CD4-positive, alpha-beta T cell treated with Interleukin-2 at 100 ng/mL for 4 hours (primary cell): ENCODE results near the gene ZNF629.

Experiments used
- DNase-seq: peaks from one replicate; pipeline ENCODE4 v3.0.0-alpha.2; 2020; ENCODE audit warnings: low spot score

Gene ZNF629

DNA sequence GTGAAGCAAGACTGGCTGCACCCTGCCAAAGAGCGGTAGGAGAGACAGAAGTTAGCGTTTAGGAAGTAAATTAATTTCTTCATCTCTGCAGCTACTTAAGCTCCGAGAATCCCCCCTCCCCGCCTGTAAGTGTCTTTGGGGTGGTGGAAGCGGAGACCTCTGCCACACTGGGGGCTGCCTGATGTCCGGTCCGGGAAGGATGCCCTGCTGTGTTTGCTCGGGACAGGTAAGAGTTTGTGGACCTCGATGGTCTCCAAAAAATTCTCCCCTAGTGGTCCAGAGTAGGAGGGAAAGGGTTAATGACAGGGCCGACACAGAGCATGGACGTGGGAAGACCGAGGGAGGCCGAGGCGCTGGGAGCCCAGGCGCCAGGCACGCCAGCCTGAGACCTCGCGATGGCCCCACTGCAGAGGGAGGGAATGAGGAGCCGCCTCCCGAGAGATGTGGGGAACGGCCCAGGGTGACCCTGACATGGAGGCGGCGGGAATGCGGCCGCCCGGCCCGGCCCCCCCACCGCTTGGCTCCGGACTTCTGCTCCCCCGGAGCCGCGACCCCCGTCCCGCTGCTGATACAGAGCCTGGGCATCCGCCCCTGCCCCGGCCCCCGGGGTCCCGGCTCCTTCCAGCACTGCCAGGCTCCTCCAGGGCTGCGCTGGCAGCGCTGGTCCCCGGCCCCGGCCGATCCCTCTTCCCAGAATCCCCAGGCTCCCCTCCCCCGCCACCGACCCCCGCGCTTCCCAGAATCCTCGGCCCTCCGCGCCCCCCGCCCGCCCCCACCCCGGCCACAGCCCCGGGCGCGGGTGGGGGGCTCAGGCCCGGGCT, 680 bp downstream of the ZNF629 start:
- DNase-seq, result no peak

DNA sequence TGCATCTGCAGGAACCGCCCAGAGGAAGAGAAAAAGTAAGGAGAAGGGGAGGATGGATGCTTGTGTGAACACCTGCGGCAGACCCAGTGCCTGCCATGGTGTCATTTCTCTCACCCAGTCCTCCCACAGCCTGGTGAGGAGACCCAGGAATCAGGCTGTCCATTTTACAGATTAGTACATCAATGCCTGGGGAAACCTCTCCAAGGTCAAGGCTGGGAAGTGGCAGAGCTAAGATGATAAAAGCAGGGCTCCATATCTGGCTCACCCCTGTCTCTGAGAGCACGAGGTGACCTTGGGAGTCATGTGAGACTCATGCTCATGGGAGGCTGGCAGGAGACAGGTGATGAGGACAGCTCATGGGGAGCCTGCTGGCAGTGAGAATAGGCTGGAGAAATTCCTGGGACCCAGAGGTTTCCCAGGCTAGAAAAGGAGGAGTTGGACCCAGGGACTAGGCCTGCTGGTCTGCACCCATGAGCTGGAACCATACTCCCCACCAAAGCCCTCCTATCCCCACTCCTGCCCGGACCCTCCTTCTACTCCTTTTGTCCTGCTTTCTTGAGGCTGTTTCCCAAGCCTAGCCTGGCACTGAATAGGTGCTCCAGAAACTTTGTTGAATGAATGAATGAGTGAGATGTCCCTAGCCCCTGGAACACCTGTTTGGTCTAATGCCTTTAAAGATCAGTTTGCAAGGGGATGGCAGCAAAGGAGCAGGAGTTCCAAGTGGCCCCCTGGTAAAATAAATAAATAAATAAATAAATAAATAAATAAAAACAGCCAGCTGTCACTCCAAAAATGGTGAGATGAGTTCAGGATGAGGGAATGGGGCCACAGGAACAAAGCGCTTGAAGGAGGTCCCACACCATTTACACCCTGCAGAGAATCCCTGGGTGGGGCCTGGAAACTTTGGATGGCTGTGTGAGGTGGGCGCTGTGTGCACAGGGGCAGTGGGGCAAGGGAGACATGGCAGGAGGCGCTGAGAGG, 1.6 kb downstream of the ZNF629 start:
- DNase-seq, result no peak

DNA sequence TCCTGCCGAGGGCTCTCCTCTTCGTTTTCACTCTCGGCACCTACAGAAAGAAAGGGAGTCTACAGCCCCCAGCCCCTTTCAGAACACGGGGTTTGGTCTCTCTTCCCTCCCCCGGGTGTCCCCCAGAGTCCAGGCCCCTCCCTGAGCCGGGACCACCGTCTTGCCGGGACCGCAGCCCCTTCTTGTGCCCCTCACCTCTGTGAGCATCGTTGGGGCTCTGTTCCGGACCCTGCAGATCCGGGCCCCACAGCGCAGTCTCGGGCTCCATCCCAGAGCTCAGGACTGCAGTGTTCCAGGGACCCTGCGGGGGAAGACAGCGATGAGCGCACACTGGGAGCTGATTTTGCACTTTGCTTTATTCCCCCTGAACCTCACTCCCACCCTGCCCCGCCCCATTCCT, 2.8 kb downstream of the ZNF629 start:
- no peak for DNase-seq

DNA sequence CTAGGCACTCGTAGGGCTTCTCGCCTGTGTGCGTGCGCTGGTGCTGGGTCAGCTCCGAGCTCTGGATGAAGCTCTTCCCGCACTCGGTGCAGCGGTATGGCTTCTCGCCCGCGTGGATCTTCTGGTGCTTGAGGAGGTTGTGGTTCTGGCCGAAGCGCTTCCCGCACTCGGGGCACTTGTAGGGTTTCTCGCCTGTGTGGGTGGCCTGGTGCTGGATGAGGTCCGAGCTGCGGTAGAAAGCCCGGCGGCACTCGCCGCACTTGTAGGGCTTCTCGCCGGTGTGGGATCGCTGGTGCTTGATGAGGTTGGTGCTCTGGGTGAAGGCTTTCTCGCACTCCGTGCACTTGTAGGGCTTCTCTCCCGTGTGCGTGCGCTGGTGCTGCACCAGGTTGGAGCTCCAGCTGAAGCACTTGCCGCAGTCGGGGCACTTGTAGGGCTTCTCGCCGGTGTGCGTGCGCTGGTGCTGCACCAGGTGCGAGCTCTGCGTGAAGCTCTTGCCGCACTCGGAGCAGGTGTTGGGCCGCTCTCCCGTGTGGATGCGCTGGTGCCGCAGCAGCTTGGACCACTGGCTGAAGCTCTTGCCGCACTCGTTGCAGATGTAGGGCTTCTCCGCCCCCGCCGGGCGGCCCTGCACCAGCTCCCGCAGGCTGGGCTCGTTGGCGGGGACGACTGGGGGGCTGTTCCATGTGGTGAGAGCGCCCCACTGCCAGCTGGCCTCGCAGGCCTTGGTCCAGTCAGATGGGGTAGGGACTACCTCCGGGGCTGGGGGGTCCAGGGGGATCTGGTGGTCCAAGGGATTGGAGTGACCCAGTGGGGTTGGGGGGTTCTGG, 3.5 kb downstream of the ZNF629 start:
- DNase-seq, result no peak

DNA sequence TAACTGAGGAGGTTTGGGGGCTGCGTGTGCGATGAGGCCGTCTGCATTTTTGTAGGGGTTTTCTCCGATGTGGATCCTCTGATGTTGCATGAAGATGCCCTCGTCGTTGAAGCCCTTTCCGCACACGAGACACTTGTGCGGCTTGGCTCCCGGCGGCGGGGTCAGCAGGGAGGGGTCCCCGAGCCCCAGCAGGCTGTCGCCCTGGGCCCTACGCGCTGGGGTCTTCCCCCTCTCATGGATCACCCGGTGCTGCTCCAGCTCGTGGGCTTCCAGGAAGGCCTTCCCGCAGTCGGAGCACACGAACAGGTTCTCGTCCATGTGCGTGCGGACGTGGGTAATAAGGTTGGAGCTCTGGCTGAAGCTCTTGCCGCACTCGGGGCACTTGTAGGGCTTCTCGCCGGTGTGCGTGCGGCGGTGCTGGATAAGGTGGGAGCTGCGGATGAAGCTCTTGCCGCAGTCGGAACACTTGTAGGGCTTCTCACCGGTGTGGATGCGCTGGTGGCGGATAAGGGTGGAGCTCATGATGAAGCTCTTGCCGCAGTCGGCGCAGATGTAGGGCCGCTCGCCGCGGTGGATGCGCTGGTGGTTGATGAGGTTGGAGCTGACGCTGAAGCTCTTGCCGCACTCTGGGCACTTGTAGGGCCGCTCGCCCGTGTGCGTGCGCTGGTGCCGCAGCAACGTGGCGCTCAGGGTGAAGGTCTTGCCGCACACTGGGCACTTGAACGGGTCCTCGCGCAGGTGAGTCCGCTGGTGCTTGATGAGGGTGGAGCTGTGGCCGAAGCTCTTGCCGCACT, 4.3 kb downstream of the ZNF629 start:
- no peak for DNase-seq

DNA sequence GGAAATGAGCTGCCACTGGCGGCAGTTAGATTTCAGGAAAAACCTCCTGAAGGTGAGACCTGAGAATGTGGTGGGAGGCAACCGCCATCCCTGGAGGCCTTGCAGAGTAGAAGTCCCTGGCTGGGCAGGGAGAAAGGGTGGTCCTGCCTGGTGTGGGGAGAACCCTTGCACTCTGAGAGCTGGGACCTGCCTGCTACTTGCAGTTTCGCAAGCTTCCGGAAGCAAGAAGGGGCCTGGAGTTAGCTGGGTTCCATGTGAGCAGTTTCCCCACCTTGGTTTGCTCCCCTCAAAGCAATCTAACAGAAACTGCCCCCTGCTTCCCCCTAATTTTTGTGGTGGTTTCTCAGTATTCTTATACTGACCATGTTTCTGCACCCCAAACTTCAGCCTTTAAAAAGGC, 6.5 kb downstream of the ZNF629 start:
- no peak for DNase-seq

DNA sequence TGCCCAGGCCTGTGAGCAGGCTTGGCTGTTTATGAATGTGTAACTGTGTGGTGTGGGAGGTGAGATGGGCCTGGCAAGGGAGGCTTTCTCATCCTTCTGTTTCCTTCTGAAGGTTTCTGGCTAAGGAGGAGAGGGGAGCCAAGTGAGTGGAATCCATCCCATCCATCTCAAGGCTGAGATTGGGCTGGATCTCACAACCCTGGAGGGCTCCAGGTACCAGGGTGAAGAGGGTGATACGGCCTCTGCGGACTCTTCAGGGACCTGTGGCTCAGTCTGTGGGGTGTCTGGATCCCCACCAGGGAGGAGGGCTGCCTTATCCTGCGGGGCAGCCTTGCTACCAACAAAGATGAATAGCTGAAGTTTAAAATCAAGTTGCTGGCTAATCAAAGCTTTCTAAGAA, 7.0 kb downstream of the ZNF629 start:
- no peak for DNase-seq

DNA sequence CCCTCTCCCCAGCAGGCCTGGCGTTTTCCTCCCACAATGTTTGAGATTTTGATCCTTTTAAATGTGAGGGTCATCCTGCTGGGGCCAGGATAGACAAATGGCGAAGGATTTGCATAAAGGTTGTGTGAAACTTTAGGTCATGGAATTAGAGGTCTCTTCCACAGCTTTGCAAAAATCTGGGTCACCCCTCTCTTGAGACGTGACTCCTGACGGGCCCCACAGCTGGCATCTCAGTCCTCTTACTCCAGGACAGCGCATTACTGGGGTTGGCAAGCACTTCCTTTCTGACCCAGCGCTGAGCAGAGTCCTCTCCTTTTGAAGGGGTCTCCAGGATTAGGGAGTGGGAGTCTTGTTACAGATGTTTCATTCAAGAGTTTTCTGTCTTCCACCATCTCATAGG, 7.4 kb downstream of the ZNF629 start:
- DNase-seq, result no peak

DNA sequence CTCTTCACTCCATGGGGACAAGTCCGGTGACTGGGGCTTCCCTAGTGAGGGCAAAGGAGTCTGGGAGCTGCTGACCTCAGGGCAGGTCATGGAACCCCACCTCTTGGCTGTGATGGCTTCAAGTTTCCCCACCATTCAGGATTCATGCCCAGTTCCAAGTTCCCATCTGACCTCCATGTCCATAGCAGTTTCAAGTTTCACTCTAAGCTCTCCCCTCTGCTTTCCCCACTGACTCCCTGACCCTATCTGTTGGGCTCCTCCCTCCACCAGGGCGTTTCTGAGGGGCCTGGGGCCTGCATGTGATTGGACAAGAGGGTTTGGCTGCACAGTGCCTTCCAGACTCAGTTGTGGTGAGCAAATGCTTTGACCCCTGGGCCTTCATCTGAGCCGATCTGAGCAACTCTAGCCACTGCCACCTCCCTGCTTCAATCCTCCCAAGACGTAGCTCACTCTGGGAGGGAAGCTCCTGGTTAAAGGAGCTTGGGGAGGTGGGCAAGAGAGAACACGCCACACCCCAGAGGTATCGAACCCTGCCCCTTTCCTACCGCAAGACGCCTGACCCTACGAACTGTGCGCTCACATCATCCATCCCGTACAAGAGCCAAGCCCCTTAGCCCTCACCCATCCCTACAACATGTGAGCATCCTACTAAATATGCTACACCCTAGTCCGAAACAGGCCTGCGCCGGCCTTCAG, 8.3 kb downstream of the ZNF629 start:
- DNase-seq, result no peak

DNA sequence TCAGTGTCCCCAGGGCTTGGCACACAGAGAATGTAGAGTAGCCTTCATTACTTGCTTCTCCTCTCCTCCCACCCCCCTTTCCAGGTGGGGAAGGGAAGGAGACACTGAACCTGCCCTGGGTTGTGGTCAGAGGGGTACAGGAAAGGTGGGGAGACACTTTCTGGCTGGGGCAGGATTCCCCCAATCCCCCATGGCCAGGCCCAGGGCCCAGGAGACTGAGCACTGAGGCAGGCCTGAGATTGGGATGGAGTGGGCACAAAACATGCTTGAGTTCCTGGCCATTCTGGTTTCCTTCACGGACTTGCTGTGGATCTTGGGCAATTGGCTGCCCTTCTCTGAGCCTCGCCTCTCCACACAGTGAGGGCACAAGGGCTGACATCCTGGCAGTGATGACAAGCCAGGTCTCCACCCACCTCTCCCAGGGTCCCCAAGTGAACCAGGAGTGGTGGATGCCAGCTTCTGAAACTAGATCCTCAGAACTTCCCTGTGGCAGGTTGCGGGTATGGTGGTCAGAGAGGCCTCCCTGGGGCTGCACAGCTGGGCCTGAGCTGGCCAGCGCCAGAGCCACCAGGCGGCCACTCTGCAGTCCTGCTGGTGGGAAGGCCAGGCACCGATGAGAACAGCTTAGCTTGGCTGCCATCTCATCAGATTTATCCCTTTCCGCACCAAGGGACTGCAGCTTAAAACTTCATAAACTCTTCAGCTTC, 9.3 kb downstream of the ZNF629 start:
- DNase-seq, result no peak

DNA sequence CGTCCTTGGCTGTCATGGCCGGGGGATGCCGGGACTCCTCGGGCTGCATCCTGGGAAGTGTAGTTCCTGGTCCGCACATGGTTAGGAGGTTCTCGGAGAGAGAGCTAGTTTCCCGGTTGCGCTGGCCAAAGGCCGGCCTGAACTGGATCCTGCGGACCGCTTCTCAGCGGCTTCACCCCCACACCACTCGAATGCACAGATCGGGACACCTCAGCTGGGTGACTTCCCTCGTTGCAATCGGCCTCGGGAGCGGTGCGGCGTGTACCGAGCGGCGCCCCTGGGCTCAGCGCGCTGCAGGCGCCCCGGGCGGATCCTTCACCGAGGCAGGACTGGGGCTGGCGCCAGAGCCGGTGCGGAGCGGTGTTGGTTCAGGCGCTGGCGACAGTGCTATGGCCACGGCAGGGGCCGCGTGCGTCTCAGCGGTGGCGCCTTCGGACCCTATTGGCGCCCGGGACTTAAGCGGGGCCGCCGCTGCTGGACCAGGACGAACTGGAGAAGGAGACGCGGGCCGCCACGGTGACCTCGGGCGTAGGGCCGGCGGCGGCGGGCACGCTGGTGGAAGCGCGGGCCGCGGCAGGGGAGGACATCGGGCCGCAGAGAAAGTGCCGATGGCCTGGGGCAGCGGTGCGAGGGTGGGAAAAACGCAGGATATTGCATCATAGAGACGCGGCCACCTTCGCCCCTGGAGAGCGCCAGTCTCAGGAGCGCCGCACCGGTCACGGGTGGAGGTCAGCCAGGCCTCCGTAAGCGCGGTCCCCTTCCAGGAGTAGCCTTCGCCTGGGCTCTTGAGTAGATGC, 11.4 kb downstream of the ZNF629 start:
- peak; percentile 43 for DNase-seq

DNA sequence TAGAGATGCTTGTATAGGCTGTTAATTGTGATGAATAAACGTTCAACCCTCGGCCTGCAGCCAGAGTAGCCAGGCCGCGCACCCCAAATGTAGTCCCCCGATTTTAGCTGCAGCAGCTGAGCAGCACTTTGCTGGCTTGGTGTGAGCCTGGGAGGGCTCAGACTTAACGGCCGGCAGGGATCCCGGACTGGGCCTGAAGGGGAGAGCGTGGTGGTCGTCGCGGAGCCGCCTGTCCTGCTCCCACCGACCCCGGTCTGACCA, 11.9 kb downstream of the ZNF629 start:
- DNase-seq, result no peak

DNA sequence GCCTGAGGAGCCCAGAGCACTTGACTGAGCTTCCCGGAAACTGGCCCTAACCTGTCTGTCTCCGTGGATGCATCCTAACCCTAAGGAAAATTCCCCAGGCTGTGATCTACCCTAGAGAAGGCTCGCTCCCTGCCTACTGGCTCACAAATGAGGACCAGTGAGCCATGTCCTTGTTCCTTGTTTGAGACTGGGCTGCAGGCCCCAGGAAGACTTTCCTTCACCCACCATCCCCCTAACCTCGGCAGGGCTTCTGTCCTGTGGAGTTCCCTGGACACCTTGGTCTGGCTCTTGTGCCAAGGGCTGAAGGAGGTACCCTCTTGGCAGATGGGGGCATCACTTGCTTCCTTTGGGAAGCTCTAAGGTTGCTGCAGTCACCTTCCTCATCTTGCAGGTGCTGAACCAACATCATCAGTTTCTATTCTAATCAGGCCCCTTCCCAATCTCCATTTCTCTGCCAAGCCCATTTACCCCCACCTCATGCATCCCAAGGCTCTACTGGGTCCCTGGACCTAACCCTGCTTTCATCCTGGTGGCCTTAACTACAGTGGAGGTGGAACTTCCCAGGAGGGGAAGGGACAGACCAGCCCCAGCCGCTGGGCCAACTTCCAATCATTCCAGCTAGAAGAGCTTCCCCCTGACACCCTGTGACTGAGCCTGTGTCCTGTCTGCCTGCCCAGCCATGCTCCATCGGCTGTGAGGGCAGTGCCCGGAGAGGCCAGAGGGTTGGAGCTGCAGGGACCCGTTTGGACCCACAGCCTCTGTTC, 12.5 kb downstream of the ZNF629 start:
- no peak for DNase-seq

DNA sequence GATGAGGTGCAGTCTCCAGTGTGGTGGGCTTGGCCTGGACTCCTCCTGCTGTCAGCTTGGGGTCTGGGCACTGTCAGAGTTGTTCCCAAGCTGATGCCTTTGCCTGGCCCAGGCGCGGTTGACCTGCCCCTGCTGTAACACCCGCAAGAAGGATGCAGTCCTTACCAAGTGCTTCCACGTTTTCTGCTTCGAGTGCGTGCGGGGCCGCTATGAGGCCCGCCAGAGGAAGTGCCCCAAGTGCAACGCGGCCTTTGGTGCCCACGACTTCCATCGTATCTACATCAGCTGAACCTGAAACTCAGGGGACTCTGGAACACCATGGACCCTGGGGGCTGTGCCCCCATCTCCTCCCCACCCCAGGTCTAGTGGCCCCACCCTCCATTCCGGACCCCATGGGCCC, 13.2 kb downstream of the ZNF629 start:
- no peak for DNase-seq

DNA sequence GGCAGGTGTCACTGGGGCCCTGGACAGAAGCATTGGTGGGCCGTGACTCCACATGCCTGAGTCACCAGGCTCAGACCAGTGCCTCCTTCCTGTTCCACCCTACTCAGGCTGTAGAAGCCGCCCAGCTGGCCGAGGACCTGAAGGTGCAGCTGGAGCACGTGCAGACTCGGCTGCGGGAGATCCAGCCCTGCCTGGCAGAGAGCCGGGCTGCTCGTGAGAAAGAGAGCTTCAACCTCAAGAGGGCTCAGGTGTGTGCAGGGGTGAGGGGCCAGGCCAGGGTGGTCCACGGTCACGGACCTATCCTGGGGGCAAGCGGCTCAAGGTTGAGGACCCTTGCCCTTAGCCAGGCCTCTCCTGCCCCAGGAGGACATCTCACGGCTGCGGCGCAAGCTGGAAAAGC, 15.3 kb downstream of the ZNF629 start:
- no peak for DNase-seq

DNA sequence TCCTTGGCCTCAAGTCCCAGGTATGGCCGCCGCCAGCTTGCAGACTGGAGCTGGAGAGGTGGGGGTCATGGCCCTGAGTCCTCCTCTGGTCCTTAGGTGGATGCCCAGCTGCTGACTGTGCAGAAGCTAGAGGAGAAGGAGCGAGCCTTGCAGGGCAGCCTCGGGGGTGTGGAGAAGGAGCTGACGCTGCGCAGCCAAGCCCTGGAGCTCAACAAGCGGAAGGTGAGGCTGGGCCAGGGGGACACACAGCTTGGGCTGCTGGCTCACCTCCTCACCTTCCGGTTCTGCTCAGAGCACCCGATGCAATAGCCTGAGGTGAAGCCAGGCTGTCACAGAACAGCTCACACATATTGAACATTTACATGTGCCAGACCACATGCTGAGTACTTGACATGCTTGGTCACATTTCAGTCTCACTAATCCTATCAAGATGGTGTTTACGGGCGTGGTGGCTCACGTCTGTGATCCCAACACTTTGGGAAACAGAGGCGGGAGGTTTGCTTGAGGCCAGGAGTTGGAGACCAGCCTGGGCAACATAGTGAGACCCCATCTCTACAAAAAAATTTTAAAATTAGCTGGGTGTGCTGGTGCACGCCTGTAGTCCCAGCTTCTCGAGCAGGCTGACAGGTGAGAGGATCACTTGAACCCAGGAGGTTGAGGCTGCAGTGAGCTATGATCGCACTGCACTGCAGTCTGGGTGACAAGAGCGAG, 17.5 kb downstream of the ZNF629 start:
- DNase-seq, result no peak

DNA sequence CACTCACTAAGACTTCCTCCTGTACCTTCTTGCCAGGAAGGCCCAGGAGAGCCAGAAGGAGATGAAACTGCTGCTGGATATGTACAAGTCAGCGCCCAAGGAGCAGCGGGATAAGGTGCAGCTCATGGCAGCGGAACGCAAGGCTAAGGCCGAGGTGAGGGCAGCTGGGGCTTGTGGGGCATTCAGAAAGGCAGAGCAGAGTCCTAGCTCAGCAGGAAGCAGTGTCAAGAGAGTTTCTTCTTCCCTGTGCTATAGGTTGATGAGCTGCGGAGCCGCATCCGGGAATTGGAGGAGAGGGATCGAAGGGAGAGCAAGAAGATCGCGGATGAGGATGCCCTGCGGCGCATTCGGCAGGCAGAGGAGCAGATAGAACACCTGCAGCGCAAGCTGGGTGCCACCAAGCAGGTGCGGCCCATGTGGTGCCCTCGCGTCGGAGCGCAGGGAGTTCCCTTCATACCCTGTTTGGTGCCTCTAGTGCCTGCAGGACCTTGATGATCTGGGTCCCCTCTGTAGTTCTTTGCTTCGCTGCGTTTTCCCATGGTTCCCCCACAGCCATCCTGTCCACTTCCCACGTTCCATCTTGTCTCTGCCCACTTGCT, 18.3 kb downstream of the ZNF629 start:
- no peak for DNase-seq
